Activated naive CD4-positive, alpha-beta T cell treated with anti-CD3 and anti-CD28 coated beads for 36 hours (primary cell): ENCODE results near the gene SCRN2. TPM values are rescaled to one million over a fixed set of nuclear protein-coding genes. Genes with fewer than 3 reads are reported as not detected.
A peak's percentile ranks its signal among the peaks of the same experiment; 100 is the strongest.

Experiments used
- CTCF ChIA-PET: fragments of 350-600 bp; sonication (Branson Sonifier 250); formaldehyde crosslinking; loops from one replicate; lab custom pipeline; 2021; ENCODE audit warnings: antibody characterized with exemption; lab: Charles Lee
- DNase-seq: peaks from one replicate; pipeline ENCODE4 v3.0.0-alpha.2; 2020
- H3K27ac Mint-ChIP-seq: one replicate; pipeline ENCODE4 v1.8.0; 2021; ENCODE audit warnings: mild to moderate bottlenecking, mixed read lengths
- H3K27me3 Mint-ChIP-seq: one replicate; pipeline ENCODE4 v1.8.0; 2021; ENCODE audit warnings: low read depth, mixed read lengths
- H3K36me3 Mint-ChIP-seq: one replicate; pipeline ENCODE4 v1.8.0; 2021; ENCODE audit warnings: low read depth, mixed read lengths
- H3K4me1 Mint-ChIP-seq: one replicate; pipeline ENCODE4 v1.8.0; 2021; ENCODE audit warnings: low read depth, mixed read lengths
- H3K4me3 Mint-ChIP-seq: one replicate; pipeline ENCODE4 v1.8.0; 2021; ENCODE audit warnings: mild to moderate bottlenecking, moderate library complexity, mixed read lengths
- H3K9me3 Mint-ChIP-seq: one replicate; pipeline ENCODE4 v1.8.0; 2021; ENCODE audit warnings: mixed read lengths
- intact Hi-C: fragments of 100-400 bp; cut with micrococcal nuclease; formaldehyde crosslinking; loops from one replicate; pipeline ENCODE4 v1.15.1; 2023
- total RNA-seq, 2 experiments: library from RNA; stranded (reverse); gene quantifications; one replicate each; pipeline ENCODE4 v1.2.3, GENCODE V29; 2021

The SCRN2 gene
- total RNA-seq, 2 experiments from 2014 or later: 15.1 to 16.3 TPM

- DNase-seq: peak; percentile 67
- Mint-ChIP-seq H3K4me1 (peaks cover 5% of the 10 kb centered on the region), H3K27me3 (peaks cover 46% of the 10 kb centered on the region), H3K9me3 (no peaks in the 10 kb centered on the region), H3K36me3 (no peaks in the 10 kb centered on the region), H3K4me3 (peak overlapping the region; percentile 67), H3K27ac (no peak overlapping the region)
- intact Hi-C loops: loop anchor here (2.0 kb wide), 1 partner anchor 91 kb away; no protein-coding TSS in a partner anchor
- CTCF ChIA-PET: interaction anchor here (0.5 to 1.5 kb wide), 12 partner anchors 18 to 127 kb away, joined by 3 to 9 read pairs (median 4); partner anchors contain the start of gene SP2
Observed at GRCh38 chr17:47789611-47790561, 51.2 kb downstream of the SCRN2 start.

Other genes with a start within 250 kb of the SCRN2 start
- 100 to 1,000 TPM; 602 to 614 TPM for gene KPNB1, start 191.4 kb downstream of the SCRN2 start, total RNA-seq
- 10 to 100 TPM; 19.5 to 19.7 TPM for gene TBKBP1, start 147.1 kb downstream of the SCRN2 start, total RNA-seq
- gene TBX21, start 108.0 kb downstream of the SCRN2 start, total RNA-seq: 10 to 100 TPM; 50.6 to 52.3 TPM
- gene OSBPL7, start 19.5 kb downstream of the SCRN2 start, total RNA-seq: 10 to 100 TPM; 18.4 to 24.6 TPM
- 10 to 100 TPM; 66.7 to 70.0 TPM for gene MRPL10, start 9.7 kb downstream of the SCRN2 start, total RNA-seq
- gene LRRC46, start 9.6 kb downstream of the SCRN2 start, total RNA-seq: under 1 TPM; 0.31 to 0.52 TPM
- gene SP6, start 9.9 kb upstream of the SCRN2 start, total RNA-seq: under 1 TPM; 0.10 to 0.19 TPM
- 10 to 100 TPM; 17.4 to 19.5 TPM for gene SP2, start 55.0 kb upstream of the SCRN2 start, total RNA-seq
- gene PNPO, start 100.3 kb upstream of the SCRN2 start, total RNA-seq: 10 to 100 TPM; 35.5 to 37.0 TPM
- not detected for gene PRR15L, start 116.6 kb upstream of the SCRN2 start, total RNA-seq
- 100 to 1,000 TPM; 174 to 175 TPM for gene CDK5RAP3, start 129.8 kb upstream of the SCRN2 start, total RNA-seq
- gene COPZ2, start 196.5 kb upstream of the SCRN2 start, total RNA-seq: 1 to 10 TPM; 2.4 to 3.3 TPM
- gene NFE2L1, start 207.1 kb upstream of the SCRN2 start, total RNA-seq: 100 to 1,000 TPM in 1 of 2 experiments, 10 to 100 TPM in 1; 95.2 to 102 TPM